HCT116 (cell line): Measurements from ENCODE around the gene BLOC1S2. TPM values are rescaled to one million over a fixed set of nuclear protein-coding genes. Genes with fewer than 3 reads are reported as not detected.

ENCODE experiments used
- ATAC-seq: fragments of 200-7000 bp; cut with Tn5 transposase; 2 replicates; pipeline ENCODE4 v1.9.1; 2020; ENCODE audit warnings: mild to moderate bottlenecking, moderate library complexity
- BruUV-seq: library from RNA; stranded (reverse); fragments of 400-500 nt; replicated peaks from 2 replicates; lab custom pipeline; 2021; lab: Mats Ljungman, UMichigan
- CTCF ChIA-PET: fragments of 300-600 bp; sonication (Branson Sonifier 250); formaldehyde crosslinking; loops from one replicate; lab custom pipeline; 2021; ENCODE audit warnings: antibody characterized with exemption; lab: Charles Lee
- POLR2A ChIA-PET: fragments of 300-600, 350-600 bp; sonication (Branson Sonifier 250); formaldehyde crosslinking; loops from one replicate; lab custom pipeline; 2021; ENCODE audit warnings: antibody characterized with exemption; lab: Charles Lee
- RAD21 ChIA-PET, 2 experiments: fragments of 300-600 bp; sonication (Branson Sonifier 250); formaldehyde crosslinking; loops; one replicate each; lab custom pipeline; 2023; ENCODE audit warnings: low total read pairs in 2 of 2; ENCODE audit not compliant: uncharacterized antibody in 2 of 2, unreplicated experiment in 2 of 2, low non-redundant PET in 1 of 2; lab: Charles Lee
- DNase-seq: peaks from one replicate; pipeline ENCODE4 v3.0.0-alpha.2; 2010; ENCODE audit warnings: low read depth, low spot score
- H2AFZ ChIP-seq: fragments of 200-600 bp; shearing (Covaris generic), sonication (generic); 2 replicates; pipeline ENCODE4 v1.6.1; 2017; ENCODE audit warnings: low read depth, mixed run types, mixed read lengths, antibody characterized with exemption, low read length; ENCODE audit not compliant: poor library complexity, severe bottlenecking
- H3K27ac ChIP-seq: 2 replicates; pipeline ENCODE4 v1.5.1; 2012; ENCODE audit warnings: low read depth, low read length
- H3K27me3 ChIP-seq: fragments of 200-600 bp; sonication (generic); 2 replicates; pipeline ENCODE4 v1.6.1; 2016; ENCODE audit warnings: mixed run types, low read length, mixed read lengths; ENCODE audit not compliant: insufficient read depth
- H3K36me3 ChIP-seq, 2 experiments: fragments of 200-500 bp in 1 of 2; fragments of 200-600 bp in 1 of 2; sonication (Bioruptor generic) in 1 of 2; sonication (generic) in 1 of 2; 2 replicates each; pipeline versions ENCODE4 v1.5.1 to v1.6.1; 2014 to 2016; ENCODE audit warnings: low read length in 2 of 2, inconsistent platforms in 1 of 2, mixed read lengths in 1 of 2, mixed run types in 1 of 2; ENCODE audit not compliant: insufficient read depth in 2 of 2, control insufficient read depth in 1 of 2
- H3K4me1 ChIP-seq, 2 experiments: fragments of 200-600 bp in 1 of 2; sonication (generic) in 1 of 2; 2 replicates each; pipeline versions ENCODE4 v1.5.1 to v1.6.1; 2012 to 2017; ENCODE audit warnings: low read length in 2 of 2, inconsistent platforms in 1 of 2, mild to moderate bottlenecking in 1 of 2, mixed read lengths in 1 of 2, mixed run types in 1 of 2, moderate library complexity in 1 of 2; ENCODE audit not compliant: insufficient read depth in 2 of 2, control insufficient read depth in 1 of 2
- H3K4me2 ChIP-seq: fragments of 200-600 bp; sonication (generic); 2 replicates; pipeline ENCODE4 v1.6.1; 2017; ENCODE audit warnings: mixed run types, low read length, mixed read lengths
- H3K4me3 ChIP-seq, 2 experiments: fragments of 200-600 bp in 1 of 2; sonication (generic) in 1 of 2; replicated peaks in 1 of 2; 2 replicates each; pipeline ENCODE4 v1.5.1; 2011 to 2016; ENCODE audit warnings: low read length in 2 of 2, control low read depth in 1 of 2, low read depth in 1 of 2, mild to moderate bottlenecking in 1 of 2, mixed read lengths in 1 of 2, mixed run types in 1 of 2
- H3K79me2 ChIP-seq: fragments of 200-600 bp; sonication (generic); 2 replicates; pipeline ENCODE4 v1.6.1; 2017; ENCODE audit warnings: mild to moderate bottlenecking, mixed run types, low read length, moderate library complexity, mixed read lengths; ENCODE audit not compliant: insufficient read depth
- H3K9ac ChIP-seq: fragments of 200-600 bp; sonication (generic); 2 replicates; pipeline ENCODE4 v1.6.1; 2016; ENCODE audit warnings: low read length, mixed read lengths
- H3K9me2 ChIP-seq: fragments of 200-600 bp; sonication (generic), shearing (Covaris generic); 2 replicates; pipeline ENCODE4 v1.6.1; 2017; ENCODE audit warnings: mixed run types, mild to moderate bottlenecking, moderate library complexity; ENCODE audit not compliant: insufficient read depth
- H3K9me3 ChIP-seq, 2 experiments: fragments of 200-500 bp in 1 of 2; fragments of 200-600 bp in 1 of 2; sonication (Bioruptor generic) in 1 of 2; sonication (generic) in 1 of 2; 2 replicates each; pipeline ENCODE4 v1.6.1; 2014 to 2017; ENCODE audit warnings: low read length in 2 of 2, mixed read lengths in 2 of 2, inconsistent platforms in 1 of 2, low read depth in 1 of 2, mild to moderate bottlenecking in 1 of 2, mixed run types in 1 of 2, moderate library complexity in 1 of 2; ENCODE audit not compliant: control insufficient read depth in 1 of 2, insufficient read depth in 1 of 2
- H4K20me1 ChIP-seq: fragments of 200-600 bp; sonication (generic), shearing (Covaris generic); 2 replicates; pipeline ENCODE4 v1.6.1; 2017; ENCODE audit warnings: mixed run types, mild to moderate bottlenecking, moderate library complexity; ENCODE audit not compliant: insufficient read depth
- ELF1 ChIP-seq: IDR thresholded peaks from 2 replicates; pipeline ENCODE4 v1.6.1; 2012; ENCODE audit warnings: low read depth, borderline replicate concordance
- FOSL1 ChIP-seq: IDR thresholded peaks from 2 replicates; pipeline ENCODE4 v1.6.1; 2012; ENCODE audit warnings: low read depth
- POLR2A ChIP-seq: IDR thresholded peaks from 2 replicates; pipeline ENCODE4 v1.7.0; 2011; ENCODE audit warnings: borderline replicate concordance; ENCODE audit not compliant: insufficient read depth, insufficient read length; ENCODE audit errors: extremely low read depth
- POLR2AphosphoS5 ChIP-seq: IDR thresholded peaks from 2 replicates; pipeline ENCODE4 v1.6.1; 2011; ENCODE audit warnings: mild to moderate bottlenecking, low read depth, low read length, moderate library complexity
- SIN3A ChIP-seq: IDR thresholded peaks from 2 replicates; pipeline ENCODE4 v1.6.1; 2012; ENCODE audit warnings: low read depth
- SP1 ChIP-seq: IDR thresholded peaks from 2 replicates; pipeline ENCODE4 v1.6.1; 2012; ENCODE audit warnings: low read depth
- TCF7L2 ChIP-seq: IDR thresholded peaks from 2 replicates; pipeline ENCODE4 v1.7.0; 2011; ENCODE audit warnings: borderline replicate concordance, inconsistent platforms; ENCODE audit not compliant: insufficient read depth, insufficient read length; ENCODE audit errors: extremely low read depth
- YY1 ChIP-seq: IDR thresholded peaks from 2 replicates; pipeline ENCODE4 v1.6.1; 2011; ENCODE audit warnings: low read length, low read depth, moderate library complexity, mild to moderate bottlenecking; ENCODE audit not compliant: insufficient replicate concordance; ENCODE audit errors: extremely low read depth
- ZFX ChIP-seq: fragments of 450-650 bp; IDR thresholded peaks from 2 replicates; pipeline ENCODE4 v1.6.1; 2017
- ZNF274 ChIP-seq: fragments of 200-500 bp; sonication (Bioruptor generic); IDR thresholded peaks from 2 replicates; pipeline ENCODE4 v1.6.1; 2014; ENCODE audit warnings: mild to moderate bottlenecking, low read depth, low read length, inconsistent platforms
- intact Hi-C: fragments of 100-400 bp; cut with micrococcal nuclease; formaldehyde crosslinking; loops from 2 replicates; pipeline ENCODE4 v1.10.0; 2022
- total RNA-seq: library from RNA; stranded (reverse); gene quantifications from one replicate; pipeline ENCODE4 v1.2.1, GENCODE V29; 2021; ENCODE audit not compliant: unreplicated experiment
- TF ChIP-seq, protein P1 (sequence below): IDR thresholded peaks from 2 replicates; pipeline ENCODE4 v1.6.1; 2012; ENCODE audit warnings: low read depth
- TF ChIP-seq, protein P2 (sequence below): IDR thresholded peaks from 2 replicates; pipeline ENCODE4 v1.6.1; 2012
- TF ChIP-seq, protein P3 (sequence below), 3 experiments: fragments of 200-600 bp in 1 of 3; sonication (generic) in 1 of 3; IDR thresholded peaks in 2 of 3; conservative IDR thresholded peaks in 1 of 3; 2 replicates each; pipeline ENCODE4 v1.5.1; 2012 to 2017; ENCODE audit warnings: low read depth in 2 of 3, low read length in 2 of 3, antibody characterized with exemption in 1 of 3, borderline replicate concordance in 1 of 3, control low read depth in 1 of 3, mild to moderate bottlenecking in 1 of 3, mixed read lengths in 1 of 3, mixed run types in 1 of 3, moderate library complexity in 1 of 3; ENCODE audit not compliant: insufficient read depth in 1 of 3

The BLOC1S2 gene
- total RNA-seq, 1 experiment from 2014 or later: 54.6 TPM

DNA sequence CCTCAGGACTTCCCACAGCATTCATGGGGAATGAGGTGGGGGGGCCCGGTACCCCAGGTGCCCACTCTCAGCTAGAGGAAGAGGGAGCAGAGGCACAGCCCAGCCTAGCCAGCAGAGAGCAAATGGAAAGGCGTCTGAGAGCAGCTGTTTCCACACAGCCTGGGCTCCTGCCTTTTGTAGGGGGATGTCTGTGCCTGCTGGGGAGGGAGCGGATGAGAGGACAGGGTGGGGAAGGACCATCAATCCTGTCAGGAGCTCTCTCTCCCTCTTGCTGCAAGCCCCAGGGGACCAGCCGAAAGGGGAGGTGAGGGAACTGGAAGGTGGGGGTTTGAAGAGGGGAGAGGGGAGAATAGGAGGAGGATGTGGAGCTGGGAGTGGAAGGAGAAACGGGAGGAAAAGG lies 43.6 kb upstream of the BLOC1S2 start, which contains the start of gene PKD2L1:
Gene PKD2L1, minus strand, starts transcription at position 150 of the 400 bp plus-strand sequence. Its CDS starts 125 bp downstream, at position 25.
- H3K79me2 ChIP-seq: no peaks in the 10 kb centered on the region
- ATAC-seq: no peak
- intact Hi-C loops: no loop called here
- DNase-seq: no peak
- BruUV-seq: no TSS peak
- peaks cover 58% of the 10 kb centered on the region; the same call in 1 of the 2 replicates for H3K27me3 ChIP-seq
- H3K9ac ChIP-seq: no peak within 1 kb of the TSS
- H3K4me1 ChIP-seq: no peaks in the 10 kb centered on the region
- no peak within 1 kb of the TSS for H3K4me2 ChIP-seq
- H3K36me3 ChIP-seq: no peaks in the 10 kb centered on the region
- no peak within 1 kb of the TSS for H3K27ac ChIP-seq
- H4K20me1 ChIP-seq: no peaks in the 10 kb centered on the region
- RAD21 ChIA-PET: no interaction called here
- no peaks in the 10 kb centered on the region for H3K9me2 ChIP-seq
- POLR2A ChIA-PET: no interaction called here
- TF ChIP-seq ELF1 (no peak), SP1 (no peak), SIN3A (no peak), TCF7L2 (no peak), POLR2AphosphoS5 (no peak), ZNF274 (no peak), FOSL1 (no peak), POLR2A (no peak), YY1 (no peak), ZFX (no peak)
- TF ChIP-seq, protein P1, sequence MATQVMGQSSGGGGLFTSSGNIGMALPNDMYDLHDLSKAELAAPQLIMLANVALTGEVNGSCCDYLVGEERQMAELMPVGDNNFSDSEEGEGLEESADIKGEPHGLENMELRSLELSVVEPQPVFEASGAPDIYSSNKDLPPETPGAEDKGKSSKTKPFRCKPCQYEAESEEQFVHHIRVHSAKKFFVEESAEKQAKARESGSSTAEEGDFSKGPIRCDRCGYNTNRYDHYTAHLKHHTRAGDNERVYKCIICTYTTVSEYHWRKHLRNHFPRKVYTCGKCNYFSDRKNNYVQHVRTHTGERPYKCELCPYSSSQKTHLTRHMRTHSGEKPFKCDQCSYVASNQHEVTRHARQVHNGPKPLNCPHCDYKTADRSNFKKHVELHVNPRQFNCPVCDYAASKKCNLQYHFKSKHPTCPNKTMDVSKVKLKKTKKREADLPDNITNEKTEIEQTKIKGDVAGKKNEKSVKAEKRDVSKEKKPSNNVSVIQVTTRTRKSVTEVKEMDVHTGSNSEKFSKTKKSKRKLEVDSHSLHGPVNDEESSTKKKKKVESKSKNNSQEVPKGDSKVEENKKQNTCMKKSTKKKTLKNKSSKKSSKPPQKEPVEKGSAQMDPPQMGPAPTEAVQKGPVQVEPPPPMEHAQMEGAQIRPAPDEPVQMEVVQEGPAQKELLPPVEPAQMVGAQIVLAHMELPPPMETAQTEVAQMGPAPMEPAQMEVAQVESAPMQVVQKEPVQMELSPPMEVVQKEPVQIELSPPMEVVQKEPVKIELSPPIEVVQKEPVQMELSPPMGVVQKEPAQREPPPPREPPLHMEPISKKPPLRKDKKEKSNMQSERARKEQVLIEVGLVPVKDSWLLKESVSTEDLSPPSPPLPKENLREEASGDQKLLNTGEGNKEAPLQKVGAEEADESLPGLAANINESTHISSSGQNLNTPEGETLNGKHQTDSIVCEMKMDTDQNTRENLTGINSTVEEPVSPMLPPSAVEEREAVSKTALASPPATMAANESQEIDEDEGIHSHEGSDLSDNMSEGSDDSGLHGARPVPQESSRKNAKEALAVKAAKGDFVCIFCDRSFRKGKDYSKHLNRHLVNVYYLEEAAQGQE: no peak
- TF ChIP-seq, protein P2, sequence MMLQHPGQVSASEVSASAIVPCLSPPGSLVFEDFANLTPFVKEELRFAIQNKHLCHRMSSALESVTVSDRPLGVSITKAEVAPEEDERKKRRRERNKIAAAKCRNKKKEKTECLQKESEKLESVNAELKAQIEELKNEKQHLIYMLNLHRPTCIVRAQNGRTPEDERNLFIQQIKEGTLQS: no peak
- TF ChIP-seq, protein P3, sequence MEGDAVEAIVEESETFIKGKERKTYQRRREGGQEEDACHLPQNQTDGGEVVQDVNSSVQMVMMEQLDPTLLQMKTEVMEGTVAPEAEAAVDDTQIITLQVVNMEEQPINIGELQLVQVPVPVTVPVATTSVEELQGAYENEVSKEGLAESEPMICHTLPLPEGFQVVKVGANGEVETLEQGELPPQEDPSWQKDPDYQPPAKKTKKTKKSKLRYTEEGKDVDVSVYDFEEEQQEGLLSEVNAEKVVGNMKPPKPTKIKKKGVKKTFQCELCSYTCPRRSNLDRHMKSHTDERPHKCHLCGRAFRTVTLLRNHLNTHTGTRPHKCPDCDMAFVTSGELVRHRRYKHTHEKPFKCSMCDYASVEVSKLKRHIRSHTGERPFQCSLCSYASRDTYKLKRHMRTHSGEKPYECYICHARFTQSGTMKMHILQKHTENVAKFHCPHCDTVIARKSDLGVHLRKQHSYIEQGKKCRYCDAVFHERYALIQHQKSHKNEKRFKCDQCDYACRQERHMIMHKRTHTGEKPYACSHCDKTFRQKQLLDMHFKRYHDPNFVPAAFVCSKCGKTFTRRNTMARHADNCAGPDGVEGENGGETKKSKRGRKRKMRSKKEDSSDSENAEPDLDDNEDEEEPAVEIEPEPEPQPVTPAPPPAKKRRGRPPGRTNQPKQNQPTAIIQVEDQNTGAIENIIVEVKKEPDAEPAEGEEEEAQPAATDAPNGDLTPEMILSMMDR (IDR thresholded peaks at IDR 0.05 in 2 of 3, conservative IDR thresholded peaks at IDR 0.05 in 1 of 3; ENCODE audit: borderline replicate concordance in 1 of 3, insufficient read depth in 1 of 3, low read depth in 2 of 3, low read length in 2 of 3): no peak
- no peak within 1 kb of the TSS for H2AFZ ChIP-seq
- no peak within 1 kb of the TSS for H3K4me3 ChIP-seq
- no peaks in the 10 kb centered on the region for H3K9me3 ChIP-seq
- CTCF ChIA-PET: interaction anchor here (1.3 to 1.9 kb wide), 3 partner anchors 10 to 485 kb away, joined by 3 to 4 read pairs (median 3); no protein-coding TSS in a partner anchor
